ENCODE data around the gene SLC7A7.
"Not testable (repeated sequence)": the region's sequence is repeated elsewhere in the genome, so short reads cannot be mapped to it uniquely, and the experiment has no call there.

SLC7A7 gene

DNA sequence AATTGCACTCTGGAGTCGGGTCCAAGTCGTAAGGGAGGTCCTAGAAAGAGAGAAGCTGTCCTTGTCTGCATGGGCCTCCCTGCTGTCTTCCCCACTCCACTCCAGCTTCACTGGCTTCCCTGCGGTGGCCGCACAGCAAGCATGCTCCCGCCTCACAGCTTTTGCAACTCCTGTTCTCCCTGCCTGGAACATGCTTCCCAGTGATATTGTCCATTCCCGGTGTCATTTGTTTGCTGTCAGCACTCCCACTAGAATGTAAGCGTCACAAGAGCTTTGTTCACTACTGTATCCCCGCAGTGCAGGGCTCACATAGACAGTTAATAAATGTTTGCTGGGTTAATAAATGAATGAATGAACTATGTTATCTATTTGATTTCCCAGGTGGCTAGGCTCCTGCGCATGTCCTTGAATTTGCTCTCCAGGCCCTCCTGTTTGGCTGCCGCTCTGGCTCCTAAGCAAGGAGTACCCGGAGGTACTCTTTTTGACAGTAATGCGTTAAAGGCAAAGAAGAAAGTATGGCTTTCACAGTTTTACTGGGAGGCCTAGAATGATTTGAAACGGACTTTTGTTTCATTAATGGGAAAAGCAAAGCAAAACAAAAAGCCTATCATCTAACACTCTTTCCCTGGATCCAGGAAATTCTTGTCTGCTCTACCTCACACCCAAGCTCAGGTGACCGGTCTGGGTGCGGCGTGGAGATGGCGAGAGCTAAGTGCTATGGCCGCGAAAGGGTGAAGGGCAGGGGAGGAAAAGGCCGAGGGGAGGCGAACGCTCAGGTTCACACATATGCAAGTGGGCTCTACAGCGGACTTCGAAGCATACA, 6.2 kb upstream of the SLC7A7 start:
- no peaks in the 10 kb centered on the region for H3K36me3 ChIP-seq (replicated peaks)
- H3K4me1 ChIP-seq, result peaks cover 8% of the 10 kb centered on the region
- no peak for DNase-seq (ENCODE audit: low spot score in 2 of 2)
- H3K4me3 ChIP-seq, result no peak overlapping the region
- no peaks in the 10 kb centered on the region for H3K27me3 ChIP-seq (ENCODE audit: low read depth)
- in situ Hi-C loops (cut with MboI; ENCODE audit: low sequenced_read_pairs), result no loop called here
- no peaks in the 10 kb centered on the region for H3K9me3 ChIP-seq

GRCh38 chr14:22820731-22821130, 5.5 kb upstream of the SLC7A7 start:
- DNase-seq (ENCODE audit: low spot score in 2 of 2), result no peak
- Histone ChIP-seq H3K4me3 (no peak overlapping the region), H3K27me3 (ENCODE audit: low read depth) (no peaks in the 10 kb centered on the region), H3K9me3 (no peaks in the 10 kb centered on the region), H3K4me1 (peaks cover 8% of the 10 kb centered on the region), H3K36me3 (replicated peaks) (no peaks in the 10 kb centered on the region)
- in situ Hi-C loops (cut with MboI; ENCODE audit: low sequenced_read_pairs), result no loop called here

DNA sequence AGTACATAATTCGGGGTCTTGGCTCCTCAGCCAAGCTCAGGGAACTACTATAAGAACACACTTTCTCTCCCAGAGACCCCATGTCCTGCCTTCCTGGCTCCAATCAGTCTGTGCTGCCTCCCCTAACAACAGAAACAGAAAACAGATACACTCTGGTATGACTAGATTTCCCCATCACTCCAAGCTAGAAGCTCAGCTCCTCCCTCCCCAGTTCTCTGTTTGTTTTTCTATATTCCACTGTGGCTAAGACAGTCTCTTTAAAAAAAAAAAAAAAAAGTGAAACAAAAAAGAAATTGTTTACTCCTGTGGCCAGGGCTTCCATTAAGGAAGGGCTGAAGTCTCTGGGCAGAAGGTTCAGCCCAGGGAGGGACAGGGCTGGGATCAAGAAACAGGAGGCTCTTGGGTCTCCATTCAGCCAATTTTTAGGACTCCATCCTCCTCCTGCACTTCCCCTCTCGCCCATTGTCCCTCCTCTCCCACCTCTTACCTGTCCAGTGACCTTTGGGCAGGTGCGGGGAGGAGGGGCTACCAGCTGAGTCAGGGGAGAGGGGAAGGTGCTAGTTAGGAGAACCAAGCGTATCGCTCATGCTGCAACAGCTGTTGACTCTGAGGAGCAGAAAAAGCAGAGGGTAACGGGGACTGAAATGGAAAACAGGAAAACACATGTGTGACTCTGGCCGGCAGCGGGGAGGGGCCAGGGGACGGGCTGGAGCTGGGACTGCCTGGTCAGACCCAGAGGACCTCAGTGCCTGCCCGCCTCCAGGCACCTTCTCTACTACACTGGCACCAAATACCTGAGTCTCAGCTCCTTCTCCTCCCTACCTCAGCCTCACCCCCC, 4.1 kb upstream of the SLC7A7 start:
- Histone ChIP-seq H3K27me3 (ENCODE audit: low read depth) (no peaks in the 10 kb centered on the region), H3K9me3 (no peaks in the 10 kb centered on the region), H3K4me3 (no peak overlapping the region), H3K4me1 (peaks cover 12% of the 10 kb centered on the region), H3K36me3 (replicated peaks) (no peaks in the 10 kb centered on the region)
- no peak for DNase-seq (ENCODE audit: low spot score in 2 of 2)
- in situ Hi-C loops (cut with MboI; ENCODE audit: low sequenced_read_pairs), result no loop called here

DNA sequence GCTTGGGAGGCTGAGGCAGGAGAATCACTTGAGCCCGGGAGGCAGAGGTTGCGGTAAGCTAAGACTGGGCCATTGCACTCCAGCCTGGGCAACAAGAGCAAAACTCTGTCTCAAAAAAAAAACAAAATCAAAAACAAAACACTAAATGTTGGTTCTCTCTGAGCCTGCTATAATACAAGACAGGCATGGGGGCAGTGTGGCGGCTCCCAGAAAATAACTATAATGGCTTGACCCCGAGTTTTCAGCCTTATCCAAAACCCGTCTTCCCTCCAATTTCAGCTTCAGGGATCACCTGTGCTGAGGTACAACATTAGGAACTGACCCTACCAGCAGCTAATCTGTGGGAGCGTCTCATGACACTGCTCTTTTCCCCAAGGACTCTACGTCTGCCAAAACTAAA, 862 bp downstream of the SLC7A7 start:
- in situ Hi-C loops (cut with MboI; ENCODE audit: low sequenced_read_pairs), result no loop called here
- Histone ChIP-seq H3K4me3 (no peak overlapping the region), H3K36me3 (replicated peaks) (no peaks in the 10 kb centered on the region), H3K27me3 (ENCODE audit: low read depth) (no peaks in the 10 kb centered on the region), H3K4me1 (peaks cover 4% of the 10 kb centered on the region; the same call in 1 of the 2 replicates), H3K9me3 (no peaks in the 10 kb centered on the region)
- DNase-seq (ENCODE audit: low spot score in 2 of 2), result no peak

DNA sequence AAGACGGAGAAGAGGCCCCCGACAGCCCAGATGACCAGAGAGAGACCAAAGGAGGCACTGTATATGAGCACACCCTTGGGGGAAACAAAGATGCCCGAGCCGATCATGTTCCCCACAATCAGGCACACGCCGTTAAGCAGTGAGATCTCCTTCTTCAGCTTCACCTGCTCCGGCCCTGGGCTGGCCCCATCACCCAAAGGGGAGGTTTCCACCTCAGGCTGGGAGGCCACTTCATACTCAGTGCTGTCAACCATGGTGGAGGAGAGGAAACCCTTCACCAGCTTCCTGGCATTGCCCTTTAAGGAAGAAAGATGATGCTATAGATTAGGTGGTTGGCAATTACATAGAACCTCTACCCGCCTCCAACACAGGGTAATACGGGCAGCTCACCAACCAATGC, 2.1 kb downstream of the SLC7A7 start:
- in situ Hi-C loops (cut with MboI; ENCODE audit: low sequenced_read_pairs), result no loop called here

GRCh38 chr14:22812744-22813143, 2.5 kb downstream of the SLC7A7 start:
- Histone ChIP-seq H3K4me1 (peaks cover 4% of the 10 kb centered on the region; the same call in 1 of the 2 replicates), H3K36me3 (replicated peaks) (no peaks in the 10 kb centered on the region), H3K4me3 (no peak overlapping the region), H3K27me3 (ENCODE audit: low read depth) (no peaks in the 10 kb centered on the region), H3K9me3 (no peaks in the 10 kb centered on the region)
- no peak for DNase-seq (ENCODE audit: low spot score in 2 of 2)
- in situ Hi-C loops (cut with MboI; ENCODE audit: low sequenced_read_pairs), result no loop called here

More for the DNA sequence above, 2.1 kb downstream of the SLC7A7 start:
- no peaks in the 10 kb centered on the region for H3K27me3 ChIP-seq (ENCODE audit: low read depth)
- no peaks in the 10 kb centered on the region for H3K9me3 ChIP-seq
- no peak overlapping the region for H3K4me3 ChIP-seq
- no peak for DNase-seq (ENCODE audit: low spot score in 2 of 2)
- no peaks in the 10 kb centered on the region for H3K36me3 ChIP-seq (replicated peaks)
- H3K4me1 ChIP-seq, result peaks cover 4% of the 10 kb centered on the region; the same call in 1 of the 2 replicates

DNA sequence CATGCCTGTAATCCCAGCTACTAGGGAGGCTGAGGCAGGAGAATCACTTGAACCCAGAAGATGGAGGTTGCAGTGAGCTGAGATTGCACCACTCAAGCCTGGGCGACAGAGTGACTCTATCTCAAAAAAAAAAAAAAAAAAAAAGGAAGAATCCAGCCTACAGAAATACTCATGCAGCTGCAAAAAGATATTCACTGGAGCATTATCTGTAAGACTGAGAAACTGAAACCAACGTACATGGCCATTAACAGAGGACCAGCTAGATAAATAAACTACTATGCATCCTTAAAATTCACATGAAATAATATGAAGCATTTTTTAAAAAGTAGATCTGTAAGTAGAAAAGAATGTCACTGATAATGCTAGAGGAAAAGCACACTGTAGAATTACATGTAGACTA, 3.5 kb downstream of the SLC7A7 start:
- peaks cover 4% of the 10 kb centered on the region; the same call in 1 of the 2 replicates for H3K4me1 ChIP-seq

DNA sequence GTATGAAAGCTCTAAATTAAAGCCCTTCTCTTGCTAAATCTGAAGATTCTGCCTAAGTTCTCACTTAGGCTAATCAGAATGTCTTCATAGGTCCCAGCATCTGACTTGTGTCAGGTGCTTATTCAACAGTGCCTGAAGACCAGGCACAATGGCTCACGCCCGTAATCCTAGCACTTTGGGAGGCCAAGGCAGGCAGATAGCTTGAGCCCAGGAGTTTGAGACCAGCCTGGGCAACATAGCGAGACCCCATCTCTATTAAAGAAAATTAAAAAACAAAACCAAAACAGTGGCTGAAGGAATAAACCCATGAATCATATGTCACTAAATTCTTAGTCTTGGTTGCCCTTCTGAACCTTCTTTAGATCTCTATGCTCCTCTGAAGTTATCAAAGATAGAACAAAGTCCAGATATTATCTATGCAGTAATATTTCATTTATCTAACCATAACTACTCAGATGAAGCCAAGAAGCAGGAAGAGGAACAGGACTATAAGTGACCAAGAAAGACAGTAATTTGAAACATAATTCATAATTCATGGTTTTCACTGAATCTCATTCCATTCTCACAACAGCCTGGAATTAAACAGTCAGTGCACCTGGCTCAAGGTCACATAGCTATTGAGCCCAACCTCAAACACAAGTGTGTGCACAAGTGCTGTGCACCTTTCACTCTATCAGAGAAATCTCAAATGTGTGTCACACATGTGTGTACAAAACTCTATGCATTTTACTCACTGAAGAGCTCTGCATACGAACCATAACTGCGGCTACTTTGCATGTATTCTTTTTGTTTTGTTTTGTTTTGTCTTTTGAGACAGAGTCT, 6.6 kb downstream of the SLC7A7 start:
- no peaks in the 10 kb centered on the region for H3K9me3 ChIP-seq
- H3K36me3 ChIP-seq (replicated peaks), result no peaks in the 10 kb centered on the region
- H3K4me1 ChIP-seq, result no peaks in the 10 kb centered on the region
- H3K4me3 ChIP-seq, result no peak overlapping the region
- peaks cover 3% of the 10 kb centered on the region; the same call in 1 of the 2 replicates for H3K27me3 ChIP-seq (ENCODE audit: low read depth)
- no peak for DNase-seq (ENCODE audit: low spot score in 2 of 2)
- in situ Hi-C loops (cut with MboI; ENCODE audit: low sequenced_read_pairs), result no loop called here

More for the DNA sequence above, 3.5 kb downstream of the SLC7A7 start:
- in situ Hi-C loops (cut with MboI; ENCODE audit: low sequenced_read_pairs), result no loop called here
- no peaks in the 10 kb centered on the region for H3K9me3 ChIP-seq
- H3K27me3 ChIP-seq (ENCODE audit: low read depth), result no peaks in the 10 kb centered on the region
- no peak for DNase-seq (ENCODE audit: low spot score in 2 of 2)
- H3K36me3 ChIP-seq (replicated peaks), result no peaks in the 10 kb centered on the region
- no peak overlapping the region for H3K4me3 ChIP-seq

DNA sequence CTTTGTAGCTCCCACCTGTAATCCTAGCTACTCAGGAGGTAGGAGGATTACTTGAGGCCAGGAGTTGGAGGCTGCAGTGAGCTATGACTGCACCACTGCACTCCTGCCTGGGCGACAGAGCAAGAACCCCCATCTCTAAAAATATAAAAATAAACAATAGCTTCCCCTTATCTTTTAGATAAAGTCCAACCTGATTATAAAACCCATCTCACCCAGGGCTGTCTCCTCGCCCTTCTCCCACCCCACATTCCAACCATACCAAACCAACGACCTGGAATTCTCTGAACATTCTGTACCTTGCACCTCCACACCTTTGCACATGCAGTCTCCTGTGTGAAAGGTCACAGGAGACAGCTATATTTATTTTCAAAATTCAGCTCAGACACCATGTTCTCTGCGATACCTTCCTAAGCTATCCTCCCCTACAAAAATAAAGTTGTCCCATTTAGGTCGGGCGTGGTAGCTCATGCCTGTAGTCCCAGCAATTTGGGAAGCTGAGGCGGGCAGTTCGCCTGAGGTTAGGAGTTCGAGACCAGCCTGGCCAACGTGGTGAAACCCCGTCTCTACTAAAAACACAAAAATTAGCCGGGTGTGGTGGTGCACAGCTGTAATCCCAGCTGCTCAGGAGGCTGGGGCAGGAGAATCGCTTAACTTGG, 7.7 kb downstream of the SLC7A7 start:
- DNase-seq (ENCODE audit: low spot score in 2 of 2), result no peak
- in situ Hi-C loops (cut with MboI; ENCODE audit: low sequenced_read_pairs), result no loop called here
- no peaks in the 10 kb centered on the region for H3K36me3 ChIP-seq (replicated peaks)
- H3K27me3 ChIP-seq (ENCODE audit: low read depth), result peaks cover 5% of the 10 kb centered on the region; the same call in 1 of the 2 replicates
- H3K4me1 ChIP-seq, result no peaks in the 10 kb centered on the region
- H3K9me3 ChIP-seq, result no peaks in the 10 kb centered on the region
- no peak overlapping the region for H3K4me3 ChIP-seq

DNA sequence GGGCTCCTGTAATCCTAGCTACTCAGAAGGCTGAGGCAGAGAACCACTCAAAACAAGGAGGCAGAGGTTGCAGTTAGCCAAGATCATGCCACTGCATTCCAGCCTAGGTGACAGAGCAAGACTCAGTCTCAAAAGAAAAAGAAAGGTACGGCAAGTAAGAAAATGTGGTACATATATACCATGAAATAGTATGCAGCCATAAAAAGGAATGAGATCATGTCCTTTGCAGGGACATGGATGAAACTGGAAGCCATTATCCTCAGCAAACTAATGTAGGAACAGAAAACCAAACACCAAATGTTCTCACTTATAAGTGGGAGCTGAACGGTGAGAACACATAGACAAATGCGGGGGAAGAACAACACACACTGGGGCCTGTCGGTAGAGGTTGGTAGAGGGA, 10.0 kb downstream of the SLC7A7 start:
- H3K4me3 ChIP-seq; H3K27me3 ChIP-seq (ENCODE audit: low read depth); H3K4me1 ChIP-seq; DNase-seq (ENCODE audit: low spot score in 2 of 2); H3K9me3 ChIP-seq; in situ Hi-C loops (cut with MboI; ENCODE audit: low sequenced_read_pairs); H3K36me3 ChIP-seq (replicated peaks): not testable (repeated sequence)

DNA sequence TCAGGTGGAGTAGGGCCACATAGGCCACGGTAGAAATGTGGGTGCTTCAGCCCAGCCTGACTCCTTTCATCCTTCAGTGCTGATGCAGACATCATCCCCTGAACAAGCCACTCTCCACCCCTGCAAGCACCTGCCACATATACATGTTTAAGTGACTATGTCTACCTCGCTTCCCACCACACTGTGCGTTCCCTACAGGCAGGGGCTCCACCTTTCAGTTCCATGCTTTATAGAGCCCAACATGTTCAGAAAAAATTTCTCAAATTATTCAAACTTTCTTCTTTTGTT, 11.6 kb downstream of the SLC7A7 start:
- in situ Hi-C loops (cut with MboI; ENCODE audit: low sequenced_read_pairs), result no loop called here
- peaks cover 10% of the 10 kb centered on the region; the same call in 1 of the 2 replicates for H3K27me3 ChIP-seq (ENCODE audit: low read depth)
- H3K4me3 ChIP-seq, result no peak overlapping the region

GRCh38 chr14:22802860-22803686, 12.2 kb downstream of the SLC7A7 start:
- peaks cover 10% of the 10 kb centered on the region; the same call in 1 of the 2 replicates for H3K27me3 ChIP-seq (ENCODE audit: low read depth)
- in situ Hi-C loops (cut with MboI; ENCODE audit: low sequenced_read_pairs), result no loop called here

More for the DNA sequence above, 11.6 kb downstream of the SLC7A7 start:
- no peak for DNase-seq (ENCODE audit: low spot score in 2 of 2)
- H3K9me3 ChIP-seq, result no peaks in the 10 kb centered on the region
- H3K36me3 ChIP-seq (replicated peaks), result no peaks in the 10 kb centered on the region
- H3K4me1 ChIP-seq, result no peaks in the 10 kb centered on the region

More at GRCh38 chr14:22802860-22803686, 12.2 kb downstream of the SLC7A7 start:
- H3K9me3 ChIP-seq, result no peaks in the 10 kb centered on the region
- no peak overlapping the region for H3K4me3 ChIP-seq
- H3K36me3 ChIP-seq (replicated peaks), result no peaks in the 10 kb centered on the region
- H3K4me1 ChIP-seq, result no peaks in the 10 kb centered on the region
- DNase-seq (ENCODE audit: low spot score in 2 of 2), result no peak

All from HAP-1 (cell line).